NCI-H187 treated with DMSO at 0.1 percent for 48 hours (cell line): Measurements from ENCODE around the gene NRARP.
A peak's percentile ranks its signal among the peaks of the same experiment; 100 is the strongest.

Experiments used
- DNase-seq: peaks from one replicate; lab custom pipeline; 2025; lab: John Stamatoyannopoulos, UW

The NRARP gene

DNA sequence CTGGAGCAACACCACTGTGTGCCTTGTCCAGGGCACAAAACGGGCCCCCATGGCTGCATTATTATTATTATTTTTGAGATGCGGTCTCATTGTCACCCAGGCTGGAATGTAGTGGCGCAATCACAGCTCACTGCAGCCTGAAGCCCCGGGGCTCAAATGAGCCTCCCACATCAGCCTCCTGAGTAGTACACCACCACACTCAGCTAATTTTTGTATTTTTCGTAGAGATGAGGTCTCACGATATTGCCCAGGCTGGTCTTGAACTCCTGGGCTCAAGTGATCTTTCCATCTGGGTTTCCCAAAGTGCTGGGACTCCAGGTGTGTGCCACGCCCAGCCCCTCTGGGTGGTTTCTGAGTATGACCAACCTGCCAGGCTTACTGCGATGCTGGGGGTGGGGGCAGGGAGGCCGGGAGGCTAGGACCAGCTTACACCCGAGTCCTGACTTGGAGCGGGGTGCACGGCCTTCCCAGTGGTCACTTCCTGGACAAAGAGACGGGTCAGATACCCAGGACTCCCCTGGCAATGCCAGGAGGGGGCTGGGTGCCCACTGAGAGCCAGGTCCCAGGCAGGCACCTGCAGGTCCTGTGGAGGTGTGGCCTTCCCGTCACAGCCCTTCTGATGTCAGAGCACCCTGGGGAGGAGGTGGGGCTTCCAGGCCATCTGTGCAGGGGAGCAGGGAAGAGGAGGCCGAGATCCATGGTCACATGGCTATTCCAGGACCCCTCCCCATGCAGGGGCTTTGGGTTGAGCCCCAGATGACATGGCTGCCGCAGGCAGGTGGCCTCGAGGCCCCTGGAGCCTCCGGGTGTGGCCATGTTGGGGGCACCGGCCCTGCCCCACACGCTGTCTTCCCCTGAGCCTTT, 8.3 kb upstream of the NRARP start:
- no peak for DNase-seq

DNA sequence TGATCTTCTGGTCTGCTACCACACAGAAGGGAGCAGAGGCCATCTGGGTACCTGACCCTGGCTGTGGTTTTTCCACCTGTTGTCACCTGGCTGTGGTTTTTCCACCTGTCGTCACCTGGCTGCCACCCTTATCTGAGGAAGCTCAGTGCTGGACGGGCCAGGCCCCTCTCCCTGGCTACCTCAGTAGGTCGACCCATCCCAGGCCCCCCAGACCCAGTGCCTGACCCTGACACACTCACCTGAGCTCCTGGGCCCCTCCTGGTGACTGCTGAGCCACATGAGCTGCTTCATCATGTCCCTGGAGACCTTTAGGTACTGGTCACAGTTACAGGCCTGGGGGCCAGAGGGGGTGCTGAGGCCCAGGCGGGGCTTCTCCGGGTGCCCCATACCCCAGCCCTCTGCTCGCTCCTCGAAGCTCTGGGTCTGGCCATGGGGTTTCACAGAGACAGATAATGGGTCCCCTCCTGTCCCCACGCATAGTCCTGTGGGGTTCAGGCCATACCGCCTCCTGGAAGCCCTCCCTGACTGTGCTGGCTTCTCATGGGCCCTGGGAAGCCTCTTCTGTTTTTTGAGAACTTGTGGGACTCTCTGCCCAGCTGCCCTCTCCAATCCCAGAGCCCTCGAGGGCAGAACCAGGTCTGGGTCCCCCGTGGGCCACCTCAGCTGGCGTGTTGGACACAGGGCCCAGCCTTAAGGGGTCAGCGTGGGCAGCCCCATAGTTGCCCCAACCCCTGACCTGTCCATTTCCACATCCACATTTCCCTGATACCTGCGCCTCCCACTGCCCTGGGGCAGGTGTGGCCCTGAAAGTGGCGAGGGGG, 7.5 kb upstream of the NRARP start:
- DNase-seq = no peak

DNA sequence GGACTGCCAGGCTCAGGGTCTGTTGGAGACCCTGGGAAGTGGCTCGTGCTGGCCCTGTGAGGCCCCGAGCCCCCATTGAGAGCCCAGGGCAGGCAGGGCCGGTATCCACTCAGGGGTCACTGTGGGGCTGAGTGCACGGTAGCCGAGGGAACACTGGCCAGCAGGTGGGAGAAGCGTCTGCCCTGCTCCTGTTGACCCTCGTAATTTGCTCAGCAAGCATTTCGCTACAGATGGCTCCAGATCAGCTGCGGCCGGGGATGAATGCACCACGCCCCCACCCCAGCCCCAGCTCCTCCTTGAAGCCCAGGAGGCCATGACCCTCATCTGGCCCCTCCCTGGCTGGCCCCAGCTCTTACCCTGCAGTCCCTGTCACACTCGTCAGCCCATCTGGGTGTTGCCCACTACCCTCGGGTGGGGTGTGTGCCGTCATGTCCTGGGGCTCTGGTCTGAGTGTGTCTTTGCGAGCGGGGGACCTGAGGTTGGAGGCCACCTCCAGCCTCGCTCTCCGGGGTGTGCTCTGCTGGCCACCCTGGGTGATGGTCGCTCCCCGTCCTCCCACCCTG, 6.1 kb upstream of the NRARP start:
- no peak for DNase-seq

- no peak for DNase-seq
Measured at GRCh38 chr9:137307255-137308056, 5.4 kb upstream of the NRARP start.

- DNase-seq = no peak
Measured at GRCh38 chr9:137306850-137307254, 4.8 kb upstream of the NRARP start.

DNA sequence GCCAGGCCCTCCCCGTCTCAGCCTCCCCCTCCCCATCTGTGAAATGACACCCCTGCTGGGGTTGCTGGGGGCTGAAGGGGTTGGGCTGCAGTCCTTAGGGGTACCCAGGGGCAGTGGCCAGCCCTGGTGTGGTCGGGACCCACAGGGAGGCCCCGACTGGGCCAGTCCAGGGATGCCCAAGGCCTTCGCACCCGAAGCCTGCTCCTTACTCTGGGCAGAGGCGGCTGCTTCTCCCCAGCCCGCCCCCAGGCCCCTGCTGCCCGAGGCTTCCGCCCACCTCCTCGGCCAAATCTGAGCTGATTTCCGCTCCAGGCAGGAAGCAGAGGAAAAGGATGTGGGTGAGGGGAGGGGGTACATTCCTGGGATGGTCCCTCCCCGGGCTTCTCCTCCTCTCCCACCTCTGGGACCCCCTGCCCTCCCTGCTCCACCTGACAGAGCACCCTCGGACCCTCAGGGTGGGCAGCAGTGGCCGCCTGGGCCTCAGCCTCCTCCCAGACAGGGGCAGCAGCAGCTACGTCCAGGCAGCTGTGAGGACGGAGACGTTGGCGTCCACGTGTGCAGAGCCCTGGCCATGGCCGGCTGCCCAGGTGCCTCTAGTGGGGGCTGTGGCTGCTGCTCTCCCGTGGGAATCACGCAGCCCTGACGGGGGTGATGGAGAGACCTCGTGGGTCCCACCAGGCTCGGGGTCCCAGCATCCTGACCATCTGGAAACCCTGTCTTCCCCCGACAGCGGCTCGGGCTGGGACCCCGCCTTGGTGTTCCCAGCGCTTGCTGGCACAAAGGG, 4.2 kb upstream of the NRARP start:
- no peak for DNase-seq

DNA sequence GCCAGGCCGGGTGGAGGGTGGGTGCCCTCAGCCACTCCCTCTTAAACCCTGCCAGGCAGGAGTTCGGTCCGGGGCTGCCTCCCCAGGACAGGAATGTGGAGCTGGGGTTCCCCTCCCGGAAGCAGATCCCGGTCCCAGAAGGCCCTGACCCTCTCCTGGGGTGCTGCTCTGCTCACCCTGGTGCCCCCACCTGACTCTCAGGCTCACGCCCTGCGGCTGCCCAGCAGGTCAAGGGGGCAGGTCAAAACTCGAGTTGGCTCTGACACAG, 3.7 kb upstream of the NRARP start:
- no peak for DNase-seq

DNA sequence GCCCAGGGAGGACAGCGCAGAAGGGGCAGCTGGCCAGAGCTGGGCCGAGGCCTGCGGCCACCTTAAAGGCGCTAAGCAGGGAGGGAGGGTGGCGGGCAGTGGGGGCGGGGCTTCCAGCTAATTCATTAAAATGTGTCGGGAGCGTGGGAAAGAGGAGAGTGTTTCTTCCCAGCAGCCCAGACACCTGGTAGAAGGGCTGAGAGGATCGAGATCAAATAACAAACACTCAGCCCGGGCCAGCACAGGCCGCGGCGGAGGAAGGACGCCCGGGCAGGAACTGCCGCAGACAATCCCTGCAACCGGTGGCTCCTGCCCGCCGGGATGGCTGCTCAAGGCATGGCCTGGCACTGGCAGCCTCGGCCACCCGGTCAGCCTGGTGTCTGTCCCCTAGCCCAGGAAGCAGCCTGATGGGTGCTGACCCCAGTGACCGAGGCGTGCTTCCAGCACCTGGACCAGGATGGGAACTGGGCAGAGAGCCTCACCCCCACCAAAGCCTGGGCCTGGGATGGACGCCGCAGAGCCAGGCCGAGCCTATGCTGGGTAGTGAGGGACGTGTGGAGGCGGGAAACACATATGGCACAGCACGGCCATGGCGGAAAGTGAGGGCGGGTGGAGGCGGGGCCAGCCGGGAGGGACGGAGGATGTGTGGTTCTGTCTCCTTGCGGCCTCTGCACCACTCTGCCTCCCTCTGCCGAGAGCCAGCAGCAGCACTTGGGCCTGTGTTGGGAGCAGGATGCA, 3.2 kb upstream of the NRARP start:
- DNase-seq = peak; percentile 30

GRCh38 chr9:137304383-137305059, 2.5 kb upstream of the NRARP start:
- no peak for DNase-seq

GRCh38 chr9:137303893-137304382, 1.9 kb upstream of the NRARP start:
- no peak for DNase-seq

DNA sequence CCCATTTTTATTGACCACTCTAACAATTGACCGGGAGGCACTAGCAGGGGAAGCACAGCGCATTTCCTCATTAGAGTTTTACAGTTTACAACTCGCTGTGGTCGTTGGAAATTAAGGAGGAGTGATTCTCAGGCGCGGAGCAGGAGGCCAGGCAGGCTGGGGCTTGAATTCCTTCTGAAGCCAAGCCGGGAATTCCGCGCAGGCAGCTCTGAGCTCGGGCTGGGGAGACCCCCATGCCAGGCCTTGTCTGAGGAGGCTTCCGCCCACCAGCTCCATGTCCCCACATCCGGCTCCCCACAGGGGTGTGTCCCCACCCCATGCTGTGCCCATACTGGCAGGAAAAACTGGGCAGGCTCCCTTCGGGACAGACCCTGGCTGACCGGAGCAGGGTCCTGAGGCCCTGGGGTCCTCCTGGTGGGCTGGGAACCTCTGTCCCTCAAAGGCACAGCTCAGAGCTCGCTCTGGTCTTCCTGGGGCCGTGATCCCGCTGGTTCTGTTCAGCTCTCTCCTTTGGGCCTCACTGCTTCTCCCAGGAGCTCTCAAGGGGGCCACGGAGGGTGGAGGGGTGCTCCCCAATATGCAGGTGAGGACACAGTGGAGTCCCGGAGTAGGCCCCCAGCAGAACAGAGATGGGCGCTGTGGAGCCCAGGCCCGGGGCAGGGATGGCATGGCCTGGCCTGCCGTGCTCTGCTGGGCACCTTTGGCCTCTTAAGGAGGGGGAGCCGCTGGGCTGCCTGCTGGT, 1.3 kb upstream of the NRARP start:
- no peak for DNase-seq

DNA sequence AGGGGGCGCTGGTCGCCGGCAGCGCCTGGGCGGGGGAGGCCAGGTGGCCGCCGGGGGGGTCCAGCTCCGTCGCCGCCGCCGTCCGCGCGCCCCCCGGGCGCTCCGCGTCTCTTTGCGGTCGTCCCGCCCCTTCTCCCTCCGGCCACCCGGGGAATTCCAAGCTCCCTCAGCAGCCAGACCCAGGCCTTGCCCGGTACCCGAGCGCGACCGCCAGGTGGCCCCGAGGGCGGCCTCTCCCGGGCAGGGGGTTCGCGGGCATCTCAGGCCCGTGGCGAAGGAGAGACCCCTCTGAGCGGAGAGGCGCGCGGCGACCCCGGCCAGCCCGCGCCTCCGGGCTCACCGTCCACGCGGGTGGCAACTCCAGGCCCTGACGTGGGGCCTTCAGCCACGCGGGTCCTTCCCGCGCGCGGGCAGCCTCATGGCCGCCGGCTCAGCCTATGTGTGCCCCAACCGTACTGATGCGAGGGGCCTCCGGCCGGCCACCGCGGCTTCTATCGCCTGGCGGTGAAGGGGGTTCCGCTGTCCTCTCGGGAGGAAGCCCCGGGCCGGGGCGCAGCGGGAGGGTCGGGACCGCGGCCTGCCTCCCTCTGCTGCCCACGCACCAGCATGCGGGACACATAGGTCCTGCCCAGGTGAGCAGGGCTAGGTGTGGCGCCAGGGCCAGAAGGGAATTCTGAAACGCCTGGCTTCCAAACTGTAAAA, 529 bp upstream of the NRARP start:
- DNase-seq = no peak

DNA sequence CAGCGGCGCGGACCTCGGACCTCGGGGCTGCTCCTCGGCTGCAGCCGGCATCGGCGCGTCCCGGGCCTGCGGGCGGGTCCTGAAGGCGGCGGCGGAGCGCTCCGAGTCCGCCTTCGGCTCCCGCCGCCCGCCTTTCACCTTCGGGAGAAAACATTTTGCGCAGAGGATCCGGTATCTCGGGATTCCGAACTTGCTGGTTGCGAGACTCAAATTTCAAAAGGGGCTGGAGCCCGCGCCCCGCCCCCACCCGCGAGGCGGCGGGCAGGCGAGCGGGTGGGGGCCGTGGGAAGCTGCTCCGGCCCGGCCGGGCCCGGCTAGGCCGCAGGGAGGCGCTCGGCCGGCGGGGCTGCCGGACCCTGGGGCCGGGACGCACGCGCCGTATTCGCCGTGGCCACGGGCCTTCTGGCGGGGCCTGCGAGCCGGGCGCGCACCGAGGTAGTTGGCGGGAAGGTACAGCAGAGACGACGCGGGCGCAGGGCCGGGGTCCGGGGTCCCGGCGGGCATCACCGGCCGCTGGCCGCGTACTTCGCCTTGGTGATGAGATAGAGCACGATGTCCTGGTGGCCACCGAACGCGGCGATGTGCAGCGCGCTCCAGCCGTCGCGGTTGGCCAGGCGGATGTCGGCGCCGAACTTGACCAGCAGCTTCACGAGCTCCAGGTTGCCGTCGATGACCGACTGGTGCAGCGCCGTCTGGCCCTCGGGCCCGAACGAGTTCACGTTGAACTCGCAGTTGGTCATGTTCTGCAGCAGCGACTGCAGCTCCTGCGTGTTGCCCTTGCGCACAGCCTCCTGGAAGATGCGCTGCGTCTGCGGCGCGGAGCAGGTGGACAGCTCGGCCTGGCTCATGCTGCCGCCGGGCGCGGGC, 757 bp downstream of the NRARP start:
- DNase-seq = no peak

DNA sequence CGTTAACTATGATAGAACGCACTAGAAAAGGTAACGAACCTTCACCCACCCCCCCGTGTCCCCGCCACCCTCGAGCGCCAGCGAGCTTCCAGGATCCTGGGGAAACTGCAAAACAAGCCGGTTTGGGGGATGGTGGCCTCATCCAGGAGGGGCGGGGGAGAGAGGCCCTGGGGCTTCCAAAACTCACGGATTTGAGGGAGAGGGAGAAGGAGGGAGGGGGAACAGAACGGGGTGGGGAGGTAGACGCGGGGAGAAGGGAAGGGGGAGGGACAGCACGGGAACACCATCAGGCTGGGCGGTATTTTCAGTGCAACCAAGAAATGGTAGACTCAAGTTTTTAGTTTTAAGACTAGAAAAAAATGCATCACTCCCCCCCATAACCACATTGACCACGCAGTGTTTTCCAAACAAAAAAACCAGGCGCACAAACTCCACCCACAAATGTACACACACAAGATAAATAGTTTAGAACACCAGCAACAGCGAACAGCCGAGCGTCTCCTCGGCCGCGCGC, 1.4 kb downstream of the NRARP start:
- no peak for DNase-seq

DNA sequence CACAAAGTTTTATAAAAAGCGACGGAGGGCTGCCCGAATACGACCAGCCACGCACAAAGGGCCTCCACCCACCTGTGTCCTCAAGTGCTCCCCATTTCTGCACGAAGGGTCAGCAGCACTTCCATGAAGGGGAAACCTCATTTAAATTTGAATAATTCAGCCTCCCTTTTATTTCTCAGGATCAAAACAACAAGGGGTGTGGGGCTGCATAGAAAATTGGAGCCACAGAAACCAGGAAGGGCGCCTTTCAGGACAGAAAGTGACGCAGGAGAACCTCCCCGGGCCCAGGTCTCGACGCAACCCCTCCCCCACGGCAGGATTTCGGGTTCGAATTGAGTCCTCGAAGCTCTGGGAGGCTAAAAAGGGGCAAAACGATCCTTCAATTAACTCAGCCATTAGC, 2.1 kb downstream of the NRARP start:
- no peak for DNase-seq

DNA sequence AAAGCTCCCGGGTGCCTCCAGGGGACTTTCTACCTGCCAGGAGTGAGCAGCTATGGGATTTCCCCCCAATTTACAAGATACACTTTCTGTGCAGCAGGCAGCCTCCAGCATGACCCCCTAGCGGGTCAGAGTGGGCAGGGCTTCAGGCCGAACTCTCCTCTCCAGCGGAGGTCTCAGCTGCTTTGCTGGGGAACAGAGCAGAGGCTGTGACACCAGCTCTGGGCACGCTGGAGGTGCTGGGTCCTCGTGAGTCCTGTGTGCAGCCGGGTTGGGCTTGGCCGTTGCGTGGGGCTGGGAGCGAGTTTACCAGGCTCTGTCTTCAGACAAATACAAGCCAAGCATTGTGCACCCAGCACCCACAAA, 2.9 kb downstream of the NRARP start:
- DNase-seq = no peak

DNA sequence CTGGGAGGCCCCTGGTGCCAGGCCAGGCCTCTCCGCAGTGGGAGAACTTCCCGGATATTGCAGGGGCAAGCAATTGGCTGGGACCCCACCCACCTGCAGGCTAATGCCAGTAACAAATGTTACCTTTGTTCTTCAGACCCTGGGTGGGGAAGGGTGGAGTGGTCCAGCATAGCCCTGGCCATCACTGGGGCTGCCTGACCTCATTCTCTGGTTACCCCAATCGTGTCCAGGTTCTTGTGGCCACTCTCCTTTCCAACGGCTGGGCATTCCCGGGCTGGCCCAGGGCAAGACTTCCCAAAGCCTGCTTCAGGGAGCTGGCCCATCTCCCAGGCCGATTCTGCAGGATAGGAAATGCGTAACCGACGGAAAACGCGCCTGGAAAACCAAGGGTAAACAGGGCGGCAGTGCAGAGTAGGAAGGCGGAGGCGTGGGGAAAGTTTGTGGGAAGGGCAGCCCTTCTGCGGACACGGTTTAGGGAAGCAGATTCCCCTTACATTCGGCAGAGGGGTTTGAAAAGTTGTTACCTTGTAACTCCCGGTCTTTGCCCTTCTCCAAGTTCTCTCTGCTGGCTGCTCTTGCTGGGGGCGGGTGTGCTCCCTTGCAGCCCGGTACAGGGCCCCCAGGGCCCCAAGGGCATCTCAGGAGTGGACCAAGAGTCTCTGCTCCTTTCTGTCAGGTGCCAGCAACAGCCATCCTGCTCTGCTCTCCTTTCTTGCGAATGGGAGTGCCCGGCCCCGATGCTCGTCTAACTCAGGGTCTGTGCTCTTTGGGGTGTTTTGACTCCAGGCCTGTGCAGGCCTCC, 3.5 kb downstream of the NRARP start:
- DNase-seq = no peak
